ENCODE measurements around the gene CCL19. TPM values are rescaled to one million over a fixed set of nuclear protein-coding genes. Genes with fewer than 3 reads are reported as not detected.

The CCL19 gene
- total and polyA plus RNA-seq, 5 donors from 2014 or later: not detected

DNA sequence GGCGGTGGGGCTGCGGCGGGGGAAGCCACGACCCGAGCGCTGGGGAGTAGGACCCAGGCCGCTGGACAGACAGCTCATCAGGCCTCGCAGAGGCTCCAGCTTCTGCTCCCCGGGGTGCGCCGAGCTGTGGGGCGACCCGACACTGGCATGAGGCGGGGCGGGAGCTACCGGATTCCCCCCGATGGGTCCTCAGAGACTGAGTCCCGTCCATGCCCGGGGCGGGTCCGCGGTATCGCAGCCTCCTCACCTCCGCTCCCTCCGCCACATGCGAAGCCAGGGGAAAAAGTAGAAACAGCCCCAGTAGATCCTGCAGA is 26.1 kb downstream of the CCL19 start:
- Mint-ChIP-seq H3K27ac (peak overlapping the region; percentile 97 to 98 (median 97)), H3K4me1 (peaks cover 10 to 64% (median 36%) of the 10 kb centered on the region in 4 donors), H3K36me3 (peaks cover 18% of the 10 kb centered on the region), H3K27me3 (peaks cover 5% of the 10 kb centered on the region), H3K9me3 (peaks cover 0 to 7% (median 3%) of the 10 kb centered on the region in 7 donors), H3K4me3 (peak overlapping the region; percentile 85 to 94 (median 93))
- DNase-seq: no peak
- Histone ChIP-seq H3K27ac (ENCODE audit: insufficient read depth, low read length, poor library complexity, severe bottlenecking) (peak overlapping the region; percentile 98), H3K36me3 (ENCODE audit: control insufficient read depth, insufficient read depth, low read length) (no peaks in the 10 kb centered on the region), H3K4me1 (ENCODE audit: control insufficient read depth, insufficient read depth, low read length, poor library complexity, severe bottlenecking) (peaks cover 37% of the 10 kb centered on the region), H3K27me3 (ENCODE audit: control insufficient read depth, insufficient read depth, low read length) (no peaks in the 10 kb centered on the region), H3K4me3 (ENCODE audit: low read depth, low read length) (no peak overlapping the region), H3K9me3 (ENCODE audit: control insufficient read depth in 2 of 2, low read length in 2 of 2) (peaks cover 2 to 7% of the 10 kb centered on the region in 2 experiments)
- ATAC-seq (ENCODE audit: low read depth in 2 of 2): peak in 1 of 2 donors; percentile 7

DNA sequence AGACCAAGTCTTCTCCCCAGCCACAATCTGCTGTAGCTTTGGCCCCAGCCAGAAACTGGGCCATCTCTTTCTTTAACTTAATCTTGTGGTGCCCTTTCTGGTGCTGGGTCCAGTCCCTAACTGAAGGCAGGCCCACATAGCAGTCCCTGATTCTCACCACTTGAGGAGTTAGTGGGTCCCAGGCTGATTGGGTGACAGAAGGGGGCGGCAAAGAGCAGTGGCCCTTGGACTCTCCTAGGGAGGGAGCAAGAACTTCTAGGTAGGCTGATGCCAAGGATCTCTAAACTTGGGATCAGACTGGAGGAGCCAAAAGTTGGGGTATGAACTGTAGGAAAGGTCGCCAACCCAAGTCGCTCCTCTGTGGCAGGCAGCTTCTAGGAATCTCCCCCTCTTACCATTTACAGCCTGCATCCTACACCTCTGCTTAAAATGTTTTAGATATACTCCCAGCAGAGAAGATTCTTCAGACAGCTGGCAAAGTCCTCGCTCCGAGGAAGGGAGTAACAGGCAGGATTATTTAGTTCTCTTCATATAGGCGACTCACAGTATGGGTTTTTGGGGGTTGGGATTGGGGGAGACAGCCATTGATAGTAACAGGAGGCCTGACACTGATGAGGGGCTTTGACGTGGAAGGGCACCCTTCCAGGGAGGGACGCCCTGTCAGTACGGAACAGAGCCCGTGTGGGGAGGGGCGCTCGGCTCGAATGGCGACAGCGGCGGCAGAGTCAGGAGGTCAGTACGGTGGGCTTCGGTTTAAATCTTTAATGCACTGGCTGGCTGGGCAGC is 26.6 kb downstream of the CCL19 start:
- peaks cover 2 to 3% of the 10 kb centered on the region in 2 experiments for H3K9me3 ChIP-seq (ENCODE audit: control insufficient read depth in 2 of 2, low read length in 2 of 2)
- no peaks in the 10 kb centered on the region for H3K27me3 ChIP-seq (ENCODE audit: control insufficient read depth, insufficient read depth, low read length)
- peaks cover 37% of the 10 kb centered on the region for H3K4me1 ChIP-seq (ENCODE audit: control insufficient read depth, insufficient read depth, low read length, poor library complexity, severe bottlenecking)
- Mint-ChIP-seq H3K9me3 (peaks cover 0 to 5% (median 3%) of the 10 kb centered on the region in 7 donors), H3K4me3 (peak overlapping the region; percentile 85 to 94 (median 93)), H3K27ac (peak overlapping the region; percentile 97 to 98 (median 97)), H3K27me3 (peaks cover 5% of the 10 kb centered on the region), H3K4me1 (peaks cover 10 to 64% (median 36%) of the 10 kb centered on the region in 4 donors), H3K36me3 (peaks cover 14% of the 10 kb centered on the region)
- no peaks in the 10 kb centered on the region for H3K36me3 ChIP-seq (ENCODE audit: control insufficient read depth, insufficient read depth, low read length)
- peak overlapping the region; percentile 98 for H3K27ac ChIP-seq (ENCODE audit: insufficient read depth, low read length, poor library complexity, severe bottlenecking)
- DNase-seq: peak; percentile 64 to 86 (median 65)
- ATAC-seq (ENCODE audit: low read depth in 2 of 2): peak; percentile 32 to 50
- H3K4me3 ChIP-seq (ENCODE audit: low read depth, low read length): peak overlapping the region; percentile 73

DNA sequence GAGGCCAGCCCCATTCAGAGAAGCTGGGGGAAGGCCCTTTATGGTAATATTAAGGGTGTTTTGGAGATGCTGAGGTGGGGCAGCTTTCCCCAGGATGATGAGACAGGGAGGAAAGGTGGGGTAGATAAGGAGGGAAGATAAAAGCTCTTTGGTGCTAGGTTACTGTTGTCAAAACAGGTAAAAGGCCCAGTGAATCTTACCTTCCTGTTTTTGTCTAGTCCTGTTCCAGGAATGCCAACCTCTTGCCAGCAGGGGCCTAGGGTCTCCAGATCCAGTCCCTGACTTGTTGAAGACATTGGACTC is 27.8 kb downstream of the CCL19 start:
- H3K27me3 Mint-ChIP-seq: peaks cover 5% of the 10 kb centered on the region
- ATAC-seq (ENCODE audit: low read depth in 2 of 2): no peak
- Histone ChIP-seq H3K9me3 (ENCODE audit: control insufficient read depth in 2 of 2, low read length in 2 of 2) (no peaks in the 10 kb centered on the region), H3K4me3 (ENCODE audit: low read depth, low read length) (peak overlapping the region; percentile 73), H3K36me3 (ENCODE audit: control insufficient read depth, insufficient read depth, low read length) (no peaks in the 10 kb centered on the region), H3K27ac (ENCODE audit: insufficient read depth, low read length, poor library complexity, severe bottlenecking) (peak overlapping the region; percentile 98), H3K4me1 (ENCODE audit: control insufficient read depth, insufficient read depth, low read length, poor library complexity, severe bottlenecking) (peaks cover 37% of the 10 kb centered on the region), H3K27me3 (ENCODE audit: control insufficient read depth, insufficient read depth, low read length) (no peaks in the 10 kb centered on the region)
- H3K36me3 Mint-ChIP-seq: peaks cover 9% of the 10 kb centered on the region
- peak overlapping the region; percentile 88 to 97 (median 96) for H3K27ac Mint-ChIP-seq
- H3K4me1 Mint-ChIP-seq: peaks cover 10 to 64% (median 36%) of the 10 kb centered on the region in 4 donors
- H3K4me3 Mint-ChIP-seq: peak overlapping the region; percentile 52 to 94 (median 88)
- no peaks in the 10 kb centered on the region for H3K9me3 Mint-ChIP-seq
- peak in 2 of 3 donors; percentile 17 to 77 for DNase-seq

DNA sequence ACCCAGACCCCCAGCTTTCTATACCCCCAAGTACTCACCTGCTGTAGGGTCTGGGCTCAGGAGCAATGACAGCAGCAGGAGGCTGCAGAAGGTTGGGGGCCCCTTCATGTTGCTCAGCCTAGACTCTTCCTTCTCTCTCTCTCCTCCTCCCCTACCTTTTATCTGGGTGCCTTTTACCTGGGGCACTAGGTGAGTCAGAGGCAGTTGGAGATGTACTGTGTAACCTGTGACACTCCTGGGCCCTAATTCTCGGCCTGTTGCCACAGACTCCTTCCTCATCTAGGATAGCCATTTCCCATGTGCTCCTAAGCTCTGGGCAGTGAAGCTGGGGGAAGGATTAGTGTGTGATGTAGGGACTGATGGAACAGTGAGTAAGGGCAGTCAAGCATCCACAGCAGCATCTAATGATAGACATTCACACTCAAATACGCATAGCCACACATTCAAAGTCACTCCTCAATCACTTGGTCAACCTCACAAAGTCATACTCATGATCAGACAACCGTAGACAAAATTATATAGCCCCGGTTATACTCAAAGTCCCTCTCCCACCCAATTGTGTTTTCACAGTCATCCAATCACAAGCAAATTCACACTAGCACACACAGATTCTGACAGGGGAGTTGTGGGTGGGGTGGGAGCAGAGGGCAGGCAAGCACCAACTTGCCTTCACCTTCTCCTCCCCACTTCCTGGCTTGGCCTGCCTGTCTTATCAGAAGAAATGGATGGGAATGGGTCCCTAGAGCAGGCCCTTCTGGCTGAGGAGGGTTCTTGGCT is 28.4 kb downstream of the CCL19 start, which contains the start of gene CCL27:
TSS of gene CCL27 (minus strand) at position 132 of the 777 bp plus-strand sequence. CDS start at position 108, 24 bp downstream.
- peaks cover 10 to 63% (median 36%) of the 10 kb centered on the region in 4 donors for H3K4me1 Mint-ChIP-seq
- H3K4me3 Mint-ChIP-seq: peak within 1 kb of the TSS; percentile 52 to 94 (median 88)
- H3K9me3 ChIP-seq (ENCODE audit: control insufficient read depth in 2 of 2, low read length in 2 of 2): no peaks in the 10 kb centered on the region
- H3K27ac Mint-ChIP-seq: peak within 1 kb of the TSS; percentile 88 to 97 (median 96)
- H3K36me3 ChIP-seq (ENCODE audit: control insufficient read depth, insufficient read depth, low read length): no peaks in the 10 kb centered on the region
- no peaks in the 10 kb centered on the region for H3K9me3 Mint-ChIP-seq
- peaks cover 37% of the 10 kb centered on the region for H3K4me1 ChIP-seq (ENCODE audit: control insufficient read depth, insufficient read depth, low read length, poor library complexity, severe bottlenecking)
- DNase-seq (no peak), ATAC-seq (ENCODE audit: low read depth in 2 of 2) (no peak)
- H3K4me3 ChIP-seq (ENCODE audit: low read depth, low read length): peak within 1 kb of the TSS; percentile 73
- H3K27ac ChIP-seq (ENCODE audit: insufficient read depth, low read length, poor library complexity, severe bottlenecking): peak within 1 kb of the TSS; percentile 98
- no peaks in the 10 kb centered on the region for H3K27me3 ChIP-seq (ENCODE audit: control insufficient read depth, insufficient read depth, low read length)
- H3K36me3 Mint-ChIP-seq: peaks cover 9% of the 10 kb centered on the region
- peaks cover 5% of the 10 kb centered on the region for H3K27me3 Mint-ChIP-seq

DNA sequence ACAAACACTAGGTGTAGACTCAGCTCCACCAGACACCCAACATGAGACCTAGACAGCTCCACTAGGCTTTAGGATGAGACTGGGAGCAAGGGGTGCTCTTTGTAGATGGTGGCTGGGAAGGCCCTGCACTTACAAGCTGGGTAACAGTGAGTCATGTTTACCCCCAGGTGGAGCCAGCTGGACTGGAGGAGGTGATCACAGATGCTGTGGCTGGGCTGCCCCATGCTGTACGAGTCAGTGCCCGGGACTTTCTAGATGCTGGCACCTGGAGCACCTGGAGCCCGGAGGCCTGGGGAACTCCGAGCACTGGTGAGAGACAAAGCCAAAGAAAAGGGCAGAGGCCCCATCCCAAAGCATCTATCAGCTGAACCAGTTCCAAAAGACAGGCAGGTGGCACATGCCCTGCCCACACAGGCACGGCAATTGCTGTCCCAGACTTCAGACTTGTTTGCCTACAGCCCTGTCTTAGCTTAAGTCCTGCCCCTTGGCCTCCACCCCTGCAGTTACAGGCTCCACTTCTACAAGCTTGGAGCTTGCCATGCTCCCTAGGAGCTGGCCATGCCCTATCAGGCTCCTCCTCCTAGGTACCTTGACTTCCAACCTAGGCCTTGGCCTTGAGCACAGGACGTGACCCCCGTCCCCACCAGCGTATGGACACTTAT is 31.4 kb downstream of the CCL19 start:
- H3K27ac ChIP-seq (ENCODE audit: insufficient read depth, low read length, poor library complexity, severe bottlenecking): no peak overlapping the region
- no peaks in the 10 kb centered on the region for H3K36me3 ChIP-seq (ENCODE audit: control insufficient read depth, insufficient read depth, low read length)
- DNase-seq (no peak), ATAC-seq (ENCODE audit: low read depth in 2 of 2) (no peak)
- H3K4me3 Mint-ChIP-seq: no peak overlapping the region
- H3K4me1 ChIP-seq (ENCODE audit: control insufficient read depth, insufficient read depth, low read length, poor library complexity, severe bottlenecking): peaks cover 30% of the 10 kb centered on the region
- H3K4me1 Mint-ChIP-seq: peaks cover 5 to 41% (median 38%) of the 10 kb centered on the region in 4 donors
- no peaks in the 10 kb centered on the region for H3K9me3 ChIP-seq (ENCODE audit: control insufficient read depth in 2 of 2, low read length in 2 of 2)
- peaks cover 9% of the 10 kb centered on the region for H3K36me3 Mint-ChIP-seq
- H3K9me3 Mint-ChIP-seq: no peaks in the 10 kb centered on the region
- no peaks in the 10 kb centered on the region for H3K27me3 Mint-ChIP-seq
- H3K4me3 ChIP-seq (ENCODE audit: low read depth, low read length): no peak overlapping the region
- no peaks in the 10 kb centered on the region for H3K27me3 ChIP-seq (ENCODE audit: control insufficient read depth, insufficient read depth, low read length)
- H3K27ac Mint-ChIP-seq: no peak overlapping the region

DNA sequence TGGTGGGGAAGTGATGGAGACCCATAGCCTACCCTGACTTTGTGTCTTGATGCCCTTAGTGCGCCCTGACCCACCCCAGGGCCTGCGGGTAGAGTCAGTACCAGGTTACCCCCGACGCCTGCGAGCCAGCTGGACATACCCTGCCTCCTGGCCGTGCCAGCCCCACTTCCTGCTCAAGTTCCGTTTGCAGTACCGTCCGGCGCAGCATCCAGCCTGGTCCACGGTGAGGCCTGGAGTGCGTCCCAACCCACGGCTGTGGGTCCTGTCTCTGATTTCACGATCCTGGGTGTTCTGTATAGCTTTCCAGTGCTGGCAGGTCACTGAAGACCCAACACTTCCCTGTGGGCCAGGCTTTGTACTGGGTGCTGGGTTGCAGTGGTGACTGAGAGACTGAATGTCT is 32.6 kb downstream of the CCL19 start:
- Mint-ChIP-seq H3K27me3 (no peaks in the 10 kb centered on the region), H3K9me3 (no peaks in the 10 kb centered on the region), H3K36me3 (peaks cover 9% of the 10 kb centered on the region), H3K4me1 (peaks cover 0 to 28% (median 27%) of the 10 kb centered on the region in 4 donors), H3K27ac (no peak overlapping the region), H3K4me3 (no peak overlapping the region)
- Histone ChIP-seq H3K36me3 (ENCODE audit: control insufficient read depth, insufficient read depth, low read length) (no peaks in the 10 kb centered on the region), H3K27me3 (ENCODE audit: control insufficient read depth, insufficient read depth, low read length) (no peaks in the 10 kb centered on the region), H3K4me1 (ENCODE audit: control insufficient read depth, insufficient read depth, low read length, poor library complexity, severe bottlenecking) (peaks cover 17% of the 10 kb centered on the region), H3K4me3 (ENCODE audit: low read depth, low read length) (no peak overlapping the region), H3K9me3 (ENCODE audit: control insufficient read depth in 2 of 2, low read length in 2 of 2) (no peaks in the 10 kb centered on the region), H3K27ac (ENCODE audit: insufficient read depth, low read length, poor library complexity, severe bottlenecking) (no peak overlapping the region)
- no peak for ATAC-seq (ENCODE audit: low read depth in 2 of 2)
- no peak for DNase-seq

DNA sequence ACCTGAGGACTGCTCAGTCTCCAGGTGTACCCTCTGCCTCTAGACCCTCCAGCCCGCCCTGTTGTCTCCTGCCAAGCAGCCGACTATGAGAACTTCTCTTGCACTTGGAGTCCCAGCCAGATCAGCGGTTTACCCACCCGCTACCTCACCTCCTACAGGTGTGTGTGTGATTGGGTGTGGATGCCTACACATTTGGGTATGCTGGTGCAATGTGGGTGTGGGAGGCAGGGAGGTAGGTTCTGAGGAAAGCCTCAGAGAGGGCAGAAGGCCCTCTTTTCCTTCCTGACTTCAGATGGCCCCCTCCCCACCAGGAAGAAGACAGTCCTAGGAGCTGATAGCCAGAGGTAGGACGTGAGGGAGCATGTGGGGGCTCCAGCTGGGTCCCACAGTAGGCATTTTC is 34.1 kb downstream of the CCL19 start:
- H3K4me1 Mint-ChIP-seq: peaks cover 9 to 28% (median 26%) of the 10 kb centered on the region in 4 donors
- no peaks in the 10 kb centered on the region for H3K9me3 Mint-ChIP-seq
- no peak overlapping the region for H3K4me3 Mint-ChIP-seq
- H3K36me3 Mint-ChIP-seq: peaks cover 9% of the 10 kb centered on the region
- H3K27me3 ChIP-seq (ENCODE audit: control insufficient read depth, insufficient read depth, low read length): no peaks in the 10 kb centered on the region
- H3K27ac Mint-ChIP-seq: peak overlapping the region in 1 of 3 donors; percentile 25
- H3K36me3 ChIP-seq (ENCODE audit: control insufficient read depth, insufficient read depth, low read length): no peaks in the 10 kb centered on the region
- H3K27ac ChIP-seq (ENCODE audit: insufficient read depth, low read length, poor library complexity, severe bottlenecking): no peak overlapping the region
- DNase-seq (no peak), ATAC-seq (ENCODE audit: low read depth in 2 of 2) (no peak)
- H3K4me1 ChIP-seq (ENCODE audit: control insufficient read depth, insufficient read depth, low read length, poor library complexity, severe bottlenecking): peaks cover 3% of the 10 kb centered on the region
- no peak overlapping the region for H3K4me3 ChIP-seq (ENCODE audit: low read depth, low read length)
- H3K27me3 Mint-ChIP-seq: no peaks in the 10 kb centered on the region
- no peaks in the 10 kb centered on the region for H3K9me3 ChIP-seq (ENCODE audit: control insufficient read depth in 2 of 2, low read length in 2 of 2)
